ENCODE data around the gene DCPS. TPM values are rescaled to one million over a fixed set of nuclear protein-coding genes. Genes with fewer than 3 reads are reported as not detected.

The DCPS gene
- total RNA-seq, 1 experiment from 2014 or later = 26.2 TPM

DNA sequence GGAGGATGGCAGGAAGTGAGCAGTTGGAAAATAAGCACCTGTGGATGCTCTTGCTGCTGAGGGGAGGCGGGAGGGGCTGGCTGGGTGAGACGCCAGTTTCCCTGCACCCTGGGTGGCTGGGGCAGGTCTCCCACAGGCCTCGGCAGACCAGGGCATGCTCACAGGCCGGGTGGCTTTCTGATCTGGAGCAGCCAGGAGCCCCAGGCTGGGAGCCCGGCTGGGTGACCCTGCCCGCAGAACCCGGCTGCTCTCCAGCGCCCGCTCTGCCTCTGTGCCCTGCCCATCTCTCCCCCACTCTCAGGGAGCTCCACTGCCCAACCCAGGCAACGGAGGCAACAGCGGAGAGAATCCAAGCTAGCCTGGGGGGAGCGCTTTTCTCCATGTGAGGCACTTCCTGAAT is 24.6 kb downstream of the DCPS start (continued):
- TF ChIP-seq, protein P1, sequence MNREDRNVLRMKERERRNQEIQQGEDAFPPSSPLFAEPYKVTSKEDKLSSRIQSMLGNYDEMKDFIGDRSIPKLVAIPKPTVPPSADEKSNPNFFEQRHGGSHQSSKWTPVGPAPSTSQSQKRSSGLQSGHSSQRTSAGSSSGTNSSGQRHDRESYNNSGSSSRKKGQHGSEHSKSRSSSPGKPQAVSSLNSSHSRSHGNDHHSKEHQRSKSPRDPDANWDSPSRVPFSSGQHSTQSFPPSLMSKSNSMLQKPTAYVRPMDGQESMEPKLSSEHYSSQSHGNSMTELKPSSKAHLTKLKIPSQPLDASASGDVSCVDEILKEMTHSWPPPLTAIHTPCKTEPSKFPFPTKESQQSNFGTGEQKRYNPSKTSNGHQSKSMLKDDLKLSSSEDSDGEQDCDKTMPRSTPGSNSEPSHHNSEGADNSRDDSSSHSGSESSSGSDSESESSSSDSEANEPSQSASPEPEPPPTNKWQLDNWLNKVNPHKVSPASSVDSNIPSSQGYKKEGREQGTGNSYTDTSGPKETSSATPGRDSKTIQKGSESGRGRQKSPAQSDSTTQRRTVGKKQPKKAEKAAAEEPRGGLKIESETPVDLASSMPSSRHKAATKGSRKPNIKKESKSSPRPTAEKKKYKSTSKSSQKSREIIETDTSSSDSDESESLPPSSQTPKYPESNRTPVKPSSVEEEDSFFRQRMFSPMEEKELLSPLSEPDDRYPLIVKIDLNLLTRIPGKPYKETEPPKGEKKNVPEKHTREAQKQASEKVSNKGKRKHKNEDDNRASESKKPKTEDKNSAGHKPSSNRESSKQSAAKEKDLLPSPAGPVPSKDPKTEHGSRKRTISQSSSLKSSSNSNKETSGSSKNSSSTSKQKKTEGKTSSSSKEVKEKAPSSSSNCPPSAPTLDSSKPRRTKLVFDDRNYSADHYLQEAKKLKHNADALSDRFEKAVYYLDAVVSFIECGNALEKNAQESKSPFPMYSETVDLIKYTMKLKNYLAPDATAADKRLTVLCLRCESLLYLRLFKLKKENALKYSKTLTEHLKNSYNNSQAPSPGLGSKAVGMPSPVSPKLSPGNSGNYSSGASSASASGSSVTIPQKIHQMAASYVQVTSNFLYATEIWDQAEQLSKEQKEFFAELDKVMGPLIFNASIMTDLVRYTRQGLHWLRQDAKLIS (CRISPR knock-in tag; IDR thresholded peaks at IDR 0.05; ENCODE audit: borderline replicate concordance) = no peak
- TF ChIP-seq NR3C1 (CRISPR knock-in tag; conservative IDR thresholded peaks at IDR 0.05; ENCODE audit: low read depth) (no peak), TP53 (CRISPR knock-in tag; IDR thresholded peaks at IDR 0.05) (no peak), ZNF396 (CRISPR knock-in tag; IDR thresholded peaks at IDR 0.05; ENCODE audit: borderline replicate concordance) (no peak)

DNA sequence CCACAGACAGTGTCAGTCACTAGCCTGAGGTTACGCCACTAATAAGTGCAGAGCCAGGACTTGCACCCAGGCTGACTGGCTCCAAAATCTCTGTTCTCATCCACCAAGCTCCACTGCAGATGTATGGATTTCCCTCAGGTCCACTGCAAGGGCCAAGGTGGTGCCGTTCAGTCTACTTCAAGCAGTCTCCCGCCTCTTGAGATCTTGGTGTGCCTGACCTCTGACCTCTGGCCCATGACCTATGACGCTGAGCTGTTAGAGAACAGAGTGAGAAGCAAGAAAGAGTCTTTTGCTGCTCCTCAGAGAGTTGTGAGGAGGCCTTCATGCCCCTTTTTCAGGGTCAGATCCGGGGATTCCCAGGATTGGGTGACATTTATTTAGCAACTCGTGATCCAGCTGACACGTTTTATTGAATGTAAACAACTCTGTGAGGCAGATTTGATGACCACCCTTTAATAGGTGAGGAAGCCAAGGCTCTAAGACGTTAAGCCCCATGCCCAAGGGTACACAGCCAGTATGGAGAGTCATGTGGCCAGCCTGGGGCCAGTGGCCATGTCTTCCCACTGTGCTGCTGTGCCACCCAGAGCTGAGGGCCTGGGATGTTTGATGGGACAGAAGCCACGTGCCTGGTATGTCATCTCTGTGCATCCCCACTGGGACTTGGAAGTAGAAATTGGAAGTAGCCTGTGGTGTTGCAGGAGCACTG is 25.2 kb downstream of the DCPS start:
- CTCF ChIA-PET = interaction anchor here (1.0 to 1.4 kb wide), 2 partner anchors 22 to 152 kb away, joined by 3 read pairs; no protein-coding TSS in a partner anchor
- H3K27me3 Mint-ChIP-seq (ENCODE audit: low read depth) = no peaks in the 10 kb centered on the region
- TF ChIP-seq SMAD3 (CRISPR knock-in tag; IDR thresholded peaks at IDR 0.05; ENCODE audit: borderline replicate concordance) = no peak
- TF ChIP-seq, protein P2, sequence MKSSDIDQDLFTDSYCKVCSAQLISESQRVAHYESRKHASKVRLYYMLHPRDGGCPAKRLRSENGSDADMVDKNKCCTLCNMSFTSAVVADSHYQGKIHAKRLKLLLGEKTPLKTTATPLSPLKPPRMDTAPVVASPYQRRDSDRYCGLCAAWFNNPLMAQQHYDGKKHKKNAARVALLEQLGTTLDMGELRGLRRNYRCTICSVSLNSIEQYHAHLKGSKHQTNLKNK (CRISPR knock-in tag; IDR thresholded peaks at IDR 0.05) = no peak
- TF ChIP-seq TEAD4 (CRISPR knock-in tag; IDR thresholded peaks at IDR 0.05) = no peak
- TF ChIP-seq, protein P3, sequence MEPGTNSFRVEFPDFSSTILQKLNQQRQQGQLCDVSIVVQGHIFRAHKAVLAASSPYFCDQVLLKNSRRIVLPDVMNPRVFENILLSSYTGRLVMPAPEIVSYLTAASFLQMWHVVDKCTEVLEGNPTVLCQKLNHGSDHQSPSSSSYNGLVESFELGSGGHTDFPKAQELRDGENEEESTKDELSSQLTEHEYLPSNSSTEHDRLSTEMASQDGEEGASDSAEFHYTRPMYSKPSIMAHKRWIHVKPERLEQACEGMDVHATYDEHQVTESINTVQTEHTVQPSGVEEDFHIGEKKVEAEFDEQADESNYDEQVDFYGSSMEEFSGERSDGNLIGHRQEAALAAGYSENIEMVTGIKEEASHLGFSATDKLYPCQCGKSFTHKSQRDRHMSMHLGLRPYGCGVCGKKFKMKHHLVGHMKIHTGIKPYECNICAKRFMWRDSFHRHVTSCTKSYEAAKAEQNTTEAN (CRISPR knock-in tag; IDR thresholded peaks at IDR 0.05) = no peak
- TF ChIP-seq, protein P4, sequence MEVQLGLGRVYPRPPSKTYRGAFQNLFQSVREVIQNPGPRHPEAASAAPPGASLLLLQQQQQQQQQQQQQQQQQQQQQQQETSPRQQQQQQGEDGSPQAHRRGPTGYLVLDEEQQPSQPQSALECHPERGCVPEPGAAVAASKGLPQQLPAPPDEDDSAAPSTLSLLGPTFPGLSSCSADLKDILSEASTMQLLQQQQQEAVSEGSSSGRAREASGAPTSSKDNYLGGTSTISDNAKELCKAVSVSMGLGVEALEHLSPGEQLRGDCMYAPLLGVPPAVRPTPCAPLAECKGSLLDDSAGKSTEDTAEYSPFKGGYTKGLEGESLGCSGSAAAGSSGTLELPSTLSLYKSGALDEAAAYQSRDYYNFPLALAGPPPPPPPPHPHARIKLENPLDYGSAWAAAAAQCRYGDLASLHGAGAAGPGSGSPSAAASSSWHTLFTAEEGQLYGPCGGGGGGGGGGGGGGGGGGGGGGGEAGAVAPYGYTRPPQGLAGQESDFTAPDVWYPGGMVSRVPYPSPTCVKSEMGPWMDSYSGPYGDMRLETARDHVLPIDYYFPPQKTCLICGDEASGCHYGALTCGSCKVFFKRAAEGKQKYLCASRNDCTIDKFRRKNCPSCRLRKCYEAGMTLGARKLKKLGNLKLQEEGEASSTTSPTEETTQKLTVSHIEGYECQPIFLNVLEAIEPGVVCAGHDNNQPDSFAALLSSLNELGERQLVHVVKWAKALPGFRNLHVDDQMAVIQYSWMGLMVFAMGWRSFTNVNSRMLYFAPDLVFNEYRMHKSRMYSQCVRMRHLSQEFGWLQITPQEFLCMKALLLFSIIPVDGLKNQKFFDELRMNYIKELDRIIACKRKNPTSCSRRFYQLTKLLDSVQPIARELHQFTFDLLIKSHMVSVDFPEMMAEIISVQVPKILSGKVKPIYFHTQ (CRISPR knock-in tag; IDR thresholded peaks at IDR 0.05) = no peak
- TF ChIP-seq, protein P5, sequence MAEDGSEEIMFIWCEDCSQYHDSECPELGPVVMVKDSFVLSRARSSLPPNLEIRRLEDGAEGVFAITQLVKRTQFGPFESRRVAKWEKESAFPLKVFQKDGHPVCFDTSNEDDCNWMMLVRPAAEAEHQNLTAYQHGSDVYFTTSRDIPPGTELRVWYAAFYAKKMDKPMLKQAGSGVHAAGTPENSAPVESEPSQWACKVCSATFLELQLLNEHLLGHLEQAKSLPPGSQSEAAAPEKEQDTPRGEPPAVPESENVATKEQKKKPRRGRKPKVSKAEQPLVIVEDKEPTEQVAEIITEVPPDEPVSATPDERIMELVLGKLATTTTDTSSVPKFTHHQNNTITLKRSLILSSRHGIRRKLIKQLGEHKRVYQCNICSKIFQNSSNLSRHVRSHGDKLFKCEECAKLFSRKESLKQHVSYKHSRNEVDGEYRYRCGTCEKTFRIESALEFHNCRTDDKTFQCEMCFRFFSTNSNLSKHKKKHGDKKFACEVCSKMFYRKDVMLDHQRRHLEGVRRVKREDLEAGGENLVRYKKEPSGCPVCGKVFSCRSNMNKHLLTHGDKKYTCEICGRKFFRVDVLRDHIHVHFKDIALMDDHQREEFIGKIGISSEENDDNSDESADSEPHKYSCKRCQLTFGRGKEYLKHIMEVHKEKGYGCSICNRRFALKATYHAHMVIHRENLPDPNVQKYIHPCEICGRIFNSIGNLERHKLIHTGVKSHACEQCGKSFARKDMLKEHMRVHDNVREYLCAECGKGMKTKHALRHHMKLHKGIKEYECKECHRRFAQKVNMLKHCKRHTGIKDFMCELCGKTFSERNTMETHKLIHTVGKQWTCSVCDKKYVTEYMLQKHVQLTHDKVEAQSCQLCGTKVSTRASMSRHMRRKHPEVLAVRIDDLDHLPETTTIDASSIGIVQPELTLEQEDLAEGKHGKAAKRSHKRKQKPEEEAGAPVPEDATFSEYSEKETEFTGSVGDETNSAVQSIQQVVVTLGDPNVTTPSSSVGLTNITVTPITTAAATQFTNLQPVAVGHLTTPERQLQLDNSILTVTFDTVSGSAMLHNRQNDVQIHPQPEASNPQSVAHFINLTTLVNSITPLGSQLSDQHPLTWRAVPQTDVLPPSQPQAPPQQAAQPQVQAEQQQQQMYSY (CRISPR knock-in tag; IDR thresholded peaks at IDR 0.05) = no peak
- no peak for TF ChIP-seq GRHL2 (CRISPR knock-in tag; IDR thresholded peaks at IDR 0.05; ENCODE audit: insufficient replicate concordance, severe bottlenecking)
- TF ChIP-seq NR3C1 (CRISPR knock-in tag; conservative IDR thresholded peaks at IDR 0.05; ENCODE audit: low read depth) = no peak
- TF ChIP-seq, protein P6, sequence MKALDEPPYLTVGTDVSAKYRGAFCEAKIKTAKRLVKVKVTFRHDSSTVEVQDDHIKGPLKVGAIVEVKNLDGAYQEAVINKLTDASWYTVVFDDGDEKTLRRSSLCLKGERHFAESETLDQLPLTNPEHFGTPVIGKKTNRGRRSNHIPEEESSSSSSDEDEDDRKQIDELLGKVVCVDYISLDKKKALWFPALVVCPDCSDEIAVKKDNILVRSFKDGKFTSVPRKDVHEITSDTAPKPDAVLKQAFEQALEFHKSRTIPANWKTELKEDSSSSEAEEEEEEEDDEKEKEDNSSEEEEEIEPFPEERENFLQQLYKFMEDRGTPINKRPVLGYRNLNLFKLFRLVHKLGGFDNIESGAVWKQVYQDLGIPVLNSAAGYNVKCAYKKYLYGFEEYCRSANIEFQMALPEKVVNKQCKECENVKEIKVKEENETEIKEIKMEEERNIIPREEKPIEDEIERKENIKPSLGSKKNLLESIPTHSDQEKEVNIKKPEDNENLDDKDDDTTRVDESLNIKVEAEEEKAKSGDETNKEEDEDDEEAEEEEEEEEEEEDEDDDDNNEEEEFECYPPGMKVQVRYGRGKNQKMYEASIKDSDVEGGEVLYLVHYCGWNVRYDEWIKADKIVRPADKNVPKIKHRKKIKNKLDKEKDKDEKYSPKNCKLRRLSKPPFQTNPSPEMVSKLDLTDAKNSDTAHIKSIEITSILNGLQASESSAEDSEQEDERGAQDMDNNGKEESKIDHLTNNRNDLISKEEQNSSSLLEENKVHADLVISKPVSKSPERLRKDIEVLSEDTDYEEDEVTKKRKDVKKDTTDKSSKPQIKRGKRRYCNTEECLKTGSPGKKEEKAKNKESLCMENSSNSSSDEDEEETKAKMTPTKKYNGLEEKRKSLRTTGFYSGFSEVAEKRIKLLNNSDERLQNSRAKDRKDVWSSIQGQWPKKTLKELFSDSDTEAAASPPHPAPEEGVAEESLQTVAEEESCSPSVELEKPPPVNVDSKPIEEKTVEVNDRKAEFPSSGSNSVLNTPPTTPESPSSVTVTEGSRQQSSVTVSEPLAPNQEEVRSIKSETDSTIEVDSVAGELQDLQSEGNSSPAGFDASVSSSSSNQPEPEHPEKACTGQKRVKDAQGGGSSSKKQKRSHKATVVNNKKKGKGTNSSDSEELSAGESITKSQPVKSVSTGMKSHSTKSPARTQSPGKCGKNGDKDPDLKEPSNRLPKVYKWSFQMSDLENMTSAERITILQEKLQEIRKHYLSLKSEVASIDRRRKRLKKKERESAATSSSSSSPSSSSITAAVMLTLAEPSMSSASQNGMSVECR (CRISPR knock-in tag; IDR thresholded peaks at IDR 0.05; ENCODE audit: borderline replicate concordance) = no peak
- no peak for TF ChIP-seq TP53 (CRISPR knock-in tag; IDR thresholded peaks at IDR 0.05)
- TF ChIP-seq ESRRA (CRISPR knock-in tag; IDR thresholded peaks at IDR 0.05; ENCODE audit: borderline replicate concordance) = no peak
- no peak for TF ChIP-seq PRRX2 (CRISPR knock-in tag; IDR thresholded peaks at IDR 0.05)
- peaks cover 15% of the 10 kb centered on the region for H3K4me1 Mint-ChIP-seq
- peak overlapping the region; percentile 84 for H3K27ac Mint-ChIP-seq
- DNase-seq (ENCODE audit: low spot score) = no peak
- ATAC-seq = no peak
- H3K36me3 Mint-ChIP-seq = peaks cover 15% of the 10 kb centered on the region
- no peak overlapping the region for H3K4me3 Mint-ChIP-seq
- H3K9me3 Mint-ChIP-seq = no peaks in the 10 kb centered on the region
- POLR2A ChIA-PET = no interaction called here
